Measurements from ENCODE around the gene MFSD2B. TPM values are rescaled to one million over a fixed set of nuclear protein-coding genes. Genes with fewer than 3 reads are reported as not detected.
A peak's percentile ranks its signal among the peaks of the same experiment; 100 is the strongest.
"Not testable (repeated sequence)": the region's sequence is repeated elsewhere in the genome, so short reads cannot be mapped to it uniquely, and the experiment has no call there.

The MFSD2B gene, protein sequence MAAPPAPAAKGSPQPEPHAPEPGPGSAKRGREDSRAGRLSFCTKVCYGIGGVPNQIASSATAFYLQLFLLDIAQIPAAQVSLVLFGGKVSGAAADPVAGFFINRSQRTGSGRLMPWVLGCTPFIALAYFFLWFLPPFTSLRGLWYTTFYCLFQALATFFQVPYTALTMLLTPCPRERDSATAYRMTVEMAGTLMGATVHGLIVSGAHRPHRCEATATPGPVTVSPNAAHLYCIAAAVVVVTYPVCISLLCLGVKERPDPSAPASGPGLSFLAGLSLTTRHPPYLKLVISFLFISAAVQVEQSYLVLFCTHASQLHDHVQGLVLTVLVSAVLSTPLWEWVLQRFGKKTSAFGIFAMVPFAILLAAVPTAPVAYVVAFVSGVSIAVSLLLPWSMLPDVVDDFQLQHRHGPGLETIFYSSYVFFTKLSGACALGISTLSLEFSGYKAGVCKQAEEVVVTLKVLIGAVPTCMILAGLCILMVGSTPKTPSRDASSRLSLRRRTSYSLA
- total RNA-seq (2014; rRNA removed; shearing (Covaris generic)): not detected in 2 replicates

DNA sequence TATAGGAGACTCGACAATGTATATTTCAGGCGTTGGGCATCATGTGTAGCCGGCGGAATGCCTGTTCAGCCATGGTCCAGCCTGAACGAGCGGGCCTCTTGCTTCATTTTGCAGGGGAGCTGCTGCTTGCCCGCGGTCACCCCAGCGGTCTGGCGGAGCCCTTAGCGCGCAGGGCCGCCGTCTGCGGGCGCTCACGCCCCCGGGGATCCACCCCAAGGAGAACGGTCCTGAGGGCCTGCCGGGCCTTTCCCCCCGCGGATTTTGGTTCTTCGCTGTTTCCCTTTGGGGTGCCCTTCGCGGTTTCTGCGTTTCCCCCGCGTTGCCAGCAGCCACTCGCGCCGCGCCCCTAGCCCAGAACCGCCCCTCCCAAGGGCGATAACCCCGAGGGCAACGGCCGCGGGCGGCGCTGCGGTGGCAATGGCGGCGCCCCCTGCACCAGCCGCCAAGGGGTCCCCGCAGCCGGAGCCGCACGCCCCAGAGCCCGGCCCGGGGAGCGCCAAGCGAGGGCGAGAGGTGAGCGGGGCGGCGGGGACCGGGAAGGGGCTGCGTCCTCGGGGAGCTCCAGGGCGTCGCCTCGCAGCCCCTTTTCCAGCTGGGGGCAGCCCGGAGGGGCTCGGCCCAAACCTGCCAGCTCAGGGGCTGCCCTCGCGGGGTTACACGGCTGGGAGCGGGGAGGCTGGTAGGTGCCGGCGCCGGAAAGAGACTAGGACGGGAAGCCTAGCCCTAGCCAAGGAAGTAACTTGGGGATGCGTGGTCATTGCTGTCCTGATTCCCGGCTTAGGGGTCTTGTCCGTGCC is at the start of gene MFSD2B:
MFSD2B (plus strand) TSS at position 406 of the 797 bp plus-strand sequence; CDS start at position 418, 12 bp downstream.
- DNase-seq (ENCODE audit: low spot score): no peak

DNA sequence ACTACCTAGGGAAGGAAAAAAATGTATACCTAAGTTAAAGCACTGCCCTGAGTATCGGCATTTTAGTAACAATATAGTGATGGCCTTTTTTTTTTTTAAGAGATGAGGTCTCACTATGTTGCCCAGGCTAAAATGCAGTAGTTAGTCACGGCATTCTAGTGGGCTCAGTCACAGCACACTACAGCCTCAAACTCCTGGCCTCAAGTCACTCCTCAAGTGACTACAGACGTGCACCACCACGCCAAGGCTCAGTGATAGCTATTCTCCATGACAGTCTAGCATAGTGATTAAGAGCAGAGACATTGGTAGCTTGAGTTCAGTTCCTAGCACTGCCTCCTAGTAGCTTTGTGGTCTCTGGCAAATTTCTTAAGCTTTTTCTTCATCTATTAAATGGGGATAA is 42.0 kb upstream of the MFSD2B start:
- no peak for DNase-seq (ENCODE audit: low spot score)

DNA sequence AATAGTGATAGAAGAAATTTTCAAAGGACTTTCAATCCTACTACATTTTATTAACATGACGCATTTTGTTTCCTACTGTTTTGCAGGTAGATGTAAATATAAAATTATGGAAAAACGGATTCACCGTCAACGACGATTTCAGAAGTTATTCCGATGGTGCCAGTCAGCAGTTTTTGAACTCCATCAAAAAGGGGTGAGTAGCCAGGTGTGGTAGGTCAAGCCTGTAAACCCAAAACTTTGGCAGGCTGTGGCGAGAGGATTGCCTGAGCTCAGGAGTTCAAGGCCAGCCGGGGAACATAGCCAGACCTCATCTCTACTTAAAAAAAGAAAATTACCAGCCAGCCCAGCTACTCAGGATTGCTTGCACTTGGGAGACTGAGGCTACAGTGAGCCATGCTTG is 33.0 kb upstream of the MFSD2B start:
- no peak for DNase-seq (ENCODE audit: low spot score)

DNA sequence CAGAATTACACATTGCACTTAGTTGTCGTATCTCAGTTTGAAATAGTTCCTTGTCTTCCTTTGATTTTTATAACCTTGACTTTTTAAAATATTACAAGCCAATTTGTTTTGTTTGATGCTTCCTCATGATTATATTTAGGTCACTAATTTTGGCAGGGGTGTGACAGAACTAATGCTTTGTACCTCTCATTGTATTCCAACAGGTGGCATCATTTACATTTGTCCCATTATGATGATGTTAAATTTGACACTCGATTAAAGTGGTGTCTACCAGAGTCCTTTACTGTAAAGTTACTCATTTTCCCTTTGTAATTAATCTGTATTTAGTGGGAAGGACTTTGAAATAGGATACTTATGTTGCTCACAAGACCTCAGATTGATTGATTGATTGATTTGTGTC is 21.5 kb upstream of the MFSD2B start:
- DNase-seq (ENCODE audit: low spot score): peak; percentile 42

DNA sequence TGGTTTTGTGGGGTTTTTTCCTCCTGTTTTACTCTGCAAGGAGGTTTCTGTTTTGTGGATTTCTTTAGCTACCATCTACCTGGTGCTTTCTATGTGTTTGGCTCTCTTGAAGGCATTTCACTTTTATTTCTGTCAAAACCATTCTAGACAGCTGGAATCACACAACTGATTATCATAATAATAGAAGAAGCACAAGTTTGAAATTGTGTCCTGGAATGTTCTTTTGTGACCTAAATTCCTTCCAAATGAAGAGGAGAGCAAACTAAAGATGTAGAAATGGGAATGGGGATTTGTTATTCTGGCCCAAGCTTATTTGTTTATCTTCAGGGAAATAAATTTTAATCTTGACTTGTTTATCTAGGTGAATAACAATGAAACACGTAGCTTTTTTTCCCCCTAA is 17.0 kb upstream of the MFSD2B start:
- DNase-seq (ENCODE audit: low spot score): no peak

DNA sequence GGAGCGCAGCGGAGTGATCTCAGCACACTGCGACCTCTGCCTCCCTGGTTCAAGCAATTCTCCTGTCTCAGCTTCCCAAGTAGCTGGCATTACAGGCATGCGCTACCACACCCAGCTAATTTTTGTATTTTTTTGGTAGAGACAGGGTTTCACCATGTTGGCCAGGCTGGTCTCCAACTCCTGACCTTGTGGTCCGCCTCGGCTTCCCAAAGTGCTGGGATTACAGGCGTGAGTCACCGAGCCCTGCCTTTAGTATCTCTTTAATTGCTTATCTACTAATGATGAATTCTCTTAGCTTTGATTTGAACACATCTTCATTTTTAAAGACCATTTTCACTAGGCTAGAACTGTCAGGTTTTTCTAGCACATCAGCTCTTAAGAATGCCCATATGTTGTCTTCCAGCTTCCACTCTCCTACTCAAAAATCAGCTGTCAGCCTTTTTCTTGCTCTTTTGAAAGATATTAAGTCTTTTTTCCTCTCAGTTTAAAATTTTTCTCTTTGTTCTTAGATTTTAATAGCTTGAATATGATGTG is 16.1 kb upstream of the MFSD2B start:
- no peak for DNase-seq (ENCODE audit: low spot score)

DNA sequence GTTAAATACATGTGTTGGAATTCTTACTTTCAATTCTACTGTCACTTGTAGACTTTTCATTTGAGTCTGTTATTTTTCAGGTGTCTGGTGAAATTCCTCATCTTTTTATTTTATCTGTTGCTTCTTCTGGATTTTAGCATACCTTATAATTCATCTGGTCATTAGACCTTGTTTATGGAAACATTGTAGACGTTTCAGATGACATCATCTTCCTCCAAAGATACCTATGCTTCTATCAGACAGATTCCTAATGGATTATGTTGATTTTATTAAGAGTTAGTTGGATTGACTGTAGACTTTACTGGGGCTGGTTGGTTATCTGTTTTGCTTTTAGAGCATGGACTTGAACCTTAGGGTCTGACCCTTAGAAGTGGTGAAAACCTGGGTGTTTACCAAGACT is 15.3 kb upstream of the MFSD2B start:
- DNase-seq (ENCODE audit: low spot score): no peak

DNA sequence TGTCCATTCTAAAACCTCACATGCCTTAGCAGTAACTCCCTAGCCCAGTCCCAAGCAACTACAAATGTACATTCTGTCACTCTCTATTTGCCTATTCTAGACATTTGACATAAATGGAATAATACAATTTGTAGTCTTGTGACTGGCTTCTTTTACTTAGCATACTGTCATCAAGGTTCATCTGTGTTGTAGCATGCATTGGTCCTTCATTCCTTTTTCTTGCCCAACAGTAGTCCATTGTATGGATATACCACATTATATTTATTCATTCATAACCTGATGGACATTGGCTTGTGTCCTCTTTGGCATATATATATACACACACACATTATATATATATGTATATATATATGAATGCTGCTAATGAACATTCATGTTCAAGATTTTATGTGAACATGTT is 2.2 kb upstream of the MFSD2B start:
- no peak for DNase-seq (ENCODE audit: low spot score)

DNA sequence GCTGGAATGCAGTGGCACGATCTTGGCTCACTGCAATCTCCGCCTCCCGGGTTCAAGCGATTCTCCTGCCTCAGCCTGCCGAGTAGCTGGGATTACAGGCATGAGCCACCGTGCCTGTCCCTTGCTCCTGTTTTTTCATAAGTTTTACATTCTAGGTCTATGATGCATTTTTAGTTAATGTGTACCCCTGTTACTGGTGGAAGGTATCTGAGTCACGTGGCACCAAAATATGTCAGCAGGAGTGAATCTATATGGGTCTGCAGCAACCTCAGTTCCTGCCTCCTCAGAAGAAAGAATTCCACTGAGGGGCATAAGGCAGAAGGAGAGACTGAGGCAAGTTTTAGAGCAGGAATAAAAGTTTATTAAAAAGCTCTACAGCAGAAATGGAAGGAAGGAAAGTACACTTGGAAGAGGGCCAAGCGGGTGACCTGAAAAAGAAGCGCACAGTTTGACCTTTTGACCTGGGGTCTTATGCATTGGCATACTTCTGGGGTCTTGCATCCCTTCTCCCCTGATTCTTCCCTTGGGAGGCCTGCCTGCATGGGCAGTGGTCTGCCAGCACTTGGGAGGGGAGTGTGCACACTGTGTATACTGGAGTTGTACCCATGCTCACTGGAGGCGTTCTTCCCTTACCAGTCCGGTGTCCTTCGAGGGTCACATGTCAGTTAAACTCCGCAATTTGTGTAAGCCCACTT is 1.1 kb upstream of the MFSD2B start:
- no peak for DNase-seq (ENCODE audit: low spot score)

DNA sequence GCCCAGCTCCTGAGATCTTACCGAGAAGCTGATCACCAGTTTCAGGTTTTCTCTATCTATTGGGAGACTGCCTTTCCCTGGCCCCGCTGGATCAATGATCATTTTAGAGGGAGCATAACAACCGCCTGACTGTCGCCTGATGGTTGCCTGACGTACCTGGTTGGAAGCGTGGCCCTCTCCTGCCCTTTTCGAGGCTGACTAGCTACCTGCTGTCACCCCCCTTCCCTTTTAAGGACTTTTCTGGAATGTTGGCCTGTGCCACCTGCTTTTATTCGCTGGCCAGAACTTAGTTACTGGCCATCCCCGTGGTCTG is 562 bp upstream of the MFSD2B start:
- DNase-seq (ENCODE audit: low spot score): no peak

DNA sequence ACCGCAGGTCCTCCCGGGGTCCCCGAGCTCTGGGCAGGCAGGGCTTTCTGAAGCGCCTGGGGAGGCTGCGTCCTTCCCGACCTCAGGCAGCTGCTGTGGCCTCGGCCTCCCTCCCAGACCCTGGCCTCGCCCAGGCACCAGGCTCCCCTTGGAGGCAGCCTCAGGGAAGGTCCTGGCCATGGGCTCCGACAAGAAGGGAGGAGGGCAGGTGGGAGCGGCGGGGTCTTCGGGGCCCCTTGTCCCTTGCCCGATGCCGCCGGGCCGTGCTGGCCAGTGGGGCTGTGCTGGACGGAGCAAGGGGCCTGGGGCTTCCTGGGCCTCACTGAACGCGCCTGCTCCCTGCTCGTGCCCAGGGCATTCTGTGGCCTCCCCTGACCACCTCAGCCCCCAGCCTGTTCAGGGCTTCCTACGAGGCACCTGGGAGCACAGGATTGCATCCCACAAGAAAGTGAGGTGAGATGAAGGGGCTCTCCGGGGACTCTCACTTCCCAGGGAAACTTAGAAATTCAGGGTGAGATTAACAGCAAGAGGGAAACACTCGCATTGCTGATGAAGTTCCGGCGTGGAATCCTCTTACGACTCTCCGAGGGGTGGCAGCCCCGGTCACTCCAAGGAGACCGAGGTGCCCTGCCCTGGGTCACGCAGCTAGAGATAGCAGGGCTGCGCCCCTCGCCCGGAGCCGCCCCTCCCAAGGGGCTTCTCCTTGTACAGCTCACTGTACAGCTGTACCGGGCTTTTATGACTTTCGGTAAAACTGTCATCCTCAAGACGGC is 778 bp downstream of the MFSD2B start:
- no peak for DNase-seq (ENCODE audit: low spot score)

DNA sequence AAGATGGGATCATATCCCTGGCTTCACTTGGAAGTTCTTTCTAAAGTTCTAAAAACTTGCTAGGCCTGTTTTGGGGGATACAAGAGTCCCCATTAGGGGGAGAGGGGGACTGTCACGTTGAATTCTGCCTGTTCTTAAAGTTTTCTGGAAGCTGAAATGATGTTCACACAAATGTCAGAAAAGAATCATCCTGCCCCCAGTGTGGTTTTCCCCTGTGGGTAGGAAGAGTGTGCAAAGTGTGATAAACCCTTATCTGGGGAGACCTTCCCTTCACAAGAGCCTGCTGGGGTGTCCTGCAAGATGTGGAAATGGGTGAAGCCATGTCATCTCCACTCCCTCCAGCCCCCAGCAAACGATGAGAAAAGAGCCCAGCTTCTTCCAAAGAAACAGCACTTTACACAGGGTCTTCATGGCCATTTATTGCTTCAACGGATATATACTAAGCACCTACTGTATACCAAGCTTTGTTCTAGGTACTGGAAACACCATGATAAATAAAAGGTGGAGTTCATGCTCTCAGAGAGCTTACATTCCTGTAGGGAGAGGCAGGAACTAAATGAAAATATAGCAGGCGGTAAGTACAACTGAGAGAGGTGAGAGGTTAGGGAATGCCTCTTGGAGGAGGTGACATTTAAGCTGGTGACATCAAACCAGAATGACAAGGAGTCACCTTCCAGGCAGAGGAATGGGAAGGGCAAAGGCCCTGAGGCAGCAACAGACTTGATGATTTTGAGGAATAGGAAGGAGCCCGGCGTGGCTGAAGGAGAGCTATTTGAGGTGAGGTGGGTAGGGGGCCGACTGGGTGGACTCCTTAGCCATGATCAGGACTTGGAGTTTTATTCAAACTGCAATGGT is 1.6 kb downstream of the MFSD2B start:
- no peak for DNase-seq (ENCODE audit: low spot score)

DNA sequence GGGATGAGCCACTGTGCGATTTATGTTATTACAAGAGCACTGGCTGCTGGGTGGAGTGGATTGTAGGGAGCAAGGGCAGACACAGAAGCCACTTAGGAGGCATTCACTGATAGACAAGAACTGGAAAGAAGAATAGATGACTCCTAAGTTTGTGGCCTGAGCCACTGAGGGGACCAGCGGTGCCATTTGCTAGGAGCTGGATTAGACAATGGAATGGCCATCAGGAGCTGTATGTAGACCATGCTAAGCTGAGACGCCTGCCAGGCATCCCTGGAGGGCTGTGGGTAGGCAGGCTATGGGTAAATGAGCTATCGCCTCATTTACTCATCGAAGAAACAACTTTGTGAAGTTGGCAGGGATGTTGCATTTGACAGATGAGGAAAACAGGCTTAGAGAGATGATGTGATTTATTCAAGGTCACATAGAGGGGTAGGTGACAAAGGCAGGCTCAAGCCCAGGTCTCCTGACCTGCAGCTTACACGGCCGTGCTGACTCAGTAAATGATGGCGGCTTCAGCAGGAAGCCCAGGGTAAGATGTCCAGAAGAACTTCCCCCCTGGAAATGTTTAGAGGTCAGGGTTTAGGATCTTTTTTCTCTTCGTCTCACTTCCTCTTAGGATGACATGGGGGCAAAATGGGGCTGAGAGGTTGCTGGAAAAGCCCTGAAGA is 2.8 kb downstream of the MFSD2B start:
- no peak for DNase-seq (ENCODE audit: low spot score)

DNA sequence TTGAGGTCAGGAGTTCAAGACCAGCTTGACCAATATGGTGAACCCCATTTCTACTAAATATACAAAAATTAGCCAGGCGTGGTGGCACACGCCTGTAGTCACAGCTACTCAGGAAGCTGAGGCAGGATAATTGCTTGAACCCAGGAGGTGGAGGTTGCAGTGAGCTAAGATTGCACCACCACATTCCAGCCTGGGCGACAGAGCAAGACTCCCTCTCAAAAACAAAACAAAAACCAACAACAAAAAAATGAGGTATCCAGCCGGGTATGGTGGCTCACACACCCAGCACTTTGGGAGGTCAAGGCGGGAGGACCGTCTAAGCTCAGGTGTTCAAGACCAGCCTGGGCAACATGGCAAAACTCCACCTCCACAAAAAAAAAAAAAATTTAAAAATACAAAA is 5.0 kb downstream of the MFSD2B start:
- not testable (repeated sequence) for DNase-seq (ENCODE audit: low spot score)

DNA sequence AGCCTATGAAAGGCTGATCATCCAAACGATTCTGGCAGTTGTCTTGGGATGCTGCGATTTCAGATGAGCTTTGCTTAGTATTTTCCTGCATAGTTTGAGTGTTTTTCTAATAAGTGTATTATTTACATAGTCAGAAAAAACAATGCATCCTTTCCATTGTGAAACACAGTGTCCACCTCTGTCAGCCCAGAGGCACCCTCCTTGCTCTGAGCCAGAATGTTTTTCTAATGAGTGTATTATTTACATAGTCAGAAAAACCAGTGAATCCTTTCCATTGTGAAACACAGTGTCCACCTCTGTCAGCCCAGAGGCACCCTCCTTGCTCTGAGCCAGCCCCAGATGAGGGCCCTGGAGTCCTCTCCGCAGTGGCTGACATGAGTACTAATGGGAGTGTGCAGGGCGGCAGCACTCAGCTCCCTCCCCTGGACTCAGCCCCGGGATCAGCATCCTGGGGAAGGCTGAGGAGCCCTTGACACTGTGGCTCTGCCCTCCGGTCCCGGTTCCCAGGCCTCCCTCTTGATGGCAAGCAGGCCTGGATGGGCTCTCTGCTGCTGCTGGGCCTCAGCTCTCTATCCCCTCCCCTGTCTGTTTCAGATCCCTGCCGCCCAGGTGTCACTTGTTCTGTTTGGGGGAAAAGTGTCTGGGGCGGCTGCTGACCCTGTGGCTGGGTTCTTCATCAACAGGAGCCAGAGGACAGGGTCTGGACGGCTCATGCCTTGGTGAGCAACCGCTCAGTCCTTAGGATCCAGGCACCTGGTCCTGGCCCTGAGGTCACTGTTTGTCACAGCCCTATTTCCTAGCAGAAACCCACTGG is 5.9 kb downstream of the MFSD2B start:
- peak; percentile 23 for DNase-seq (ENCODE audit: low spot score)

DNA sequence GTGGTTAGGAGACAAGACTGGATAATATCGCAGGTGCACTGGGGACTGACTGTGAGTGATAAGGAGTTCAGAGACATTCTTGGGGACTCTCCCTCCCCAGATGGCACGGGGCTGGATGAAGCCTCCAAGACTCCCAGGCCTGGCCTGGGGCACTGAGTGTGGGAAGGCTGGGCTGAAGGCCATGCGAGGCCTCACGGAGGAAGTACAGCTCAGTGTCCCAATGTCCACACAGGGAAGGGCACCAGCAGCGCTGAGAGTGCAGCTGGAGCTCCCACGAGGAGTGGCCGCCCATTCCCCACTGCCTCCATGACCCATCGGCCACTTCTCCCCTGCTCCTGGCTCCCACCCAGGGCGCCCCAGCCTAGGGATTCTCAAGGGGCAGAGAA is 6.5 kb downstream of the MFSD2B start:
- no peak for DNase-seq (ENCODE audit: low spot score)

DNA sequence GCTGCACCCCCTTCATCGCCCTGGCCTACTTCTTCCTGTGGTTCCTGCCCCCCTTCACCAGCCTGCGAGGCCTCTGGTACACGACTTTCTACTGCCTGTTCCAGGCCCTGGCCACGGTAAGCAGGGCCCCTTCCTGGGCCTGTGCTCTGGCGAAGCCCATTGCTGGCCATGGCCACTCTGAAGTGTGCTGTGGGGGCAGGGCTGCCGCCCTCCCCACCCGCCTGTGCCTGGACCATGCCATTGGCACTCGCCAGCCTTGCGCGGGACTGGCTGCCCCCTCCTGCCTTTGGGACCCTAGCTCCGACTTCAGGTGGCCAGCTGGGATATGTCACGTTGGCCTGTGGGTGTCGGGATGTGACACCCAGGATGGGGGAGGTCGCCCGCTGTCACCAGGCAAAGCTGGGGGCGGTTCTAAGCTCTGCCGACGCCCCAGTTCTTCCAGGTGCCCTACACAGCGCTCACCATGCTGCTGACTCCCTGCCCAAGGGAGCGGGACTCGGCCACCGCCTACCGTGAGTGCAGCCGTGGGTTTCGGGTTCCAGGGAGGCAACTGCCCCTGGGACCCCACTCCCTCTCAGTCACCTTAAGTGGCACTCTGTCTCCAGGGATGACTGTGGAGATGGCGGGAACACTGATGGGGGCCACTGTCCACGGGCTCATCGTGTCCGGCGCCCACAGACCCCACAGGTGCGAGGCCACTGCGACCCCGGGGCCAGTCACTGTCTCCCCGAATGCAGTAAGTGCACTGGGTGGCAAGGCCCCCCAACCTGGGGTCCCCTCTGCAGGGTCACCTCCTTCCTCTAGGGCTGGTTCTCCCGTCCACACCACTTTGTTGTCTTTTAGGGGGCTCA is 7.2 kb downstream of the MFSD2B start:
- DNase-seq (ENCODE audit: low spot score): no peak

DNA sequence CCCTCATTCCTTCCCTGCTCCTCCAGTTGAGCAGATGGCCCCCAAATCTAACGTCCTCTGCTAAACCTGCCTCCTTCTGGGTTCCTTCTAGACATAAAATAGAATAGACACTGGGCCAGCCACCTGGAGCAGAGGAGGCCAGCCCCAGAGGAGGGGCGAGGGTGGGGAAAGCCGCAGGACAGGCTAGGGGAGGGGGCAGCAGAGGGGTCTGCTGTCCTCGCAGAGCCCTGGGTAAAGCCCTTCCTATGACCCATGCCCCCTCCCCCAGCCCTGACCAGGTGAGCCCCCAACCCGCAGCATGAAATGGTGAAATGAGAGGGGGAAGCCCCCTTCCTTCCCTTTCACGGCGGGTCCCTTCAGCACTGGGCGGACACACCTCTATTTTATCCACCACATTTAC is 7.8 kb downstream of the MFSD2B start:
- no peak for DNase-seq (ENCODE audit: low spot score)

All from HT-29 (cell line).